Stimulated activated CD8-positive, alpha-beta memory T cell treated with anti-CD3 and anti-CD28 coated beads, Interleukin-2, amount 100 ng/mL, for 48 hours (primary cell): ENCODE data around the gene PRR9.
"Not testable (repeated sequence)": the region's sequence is repeated elsewhere in the genome, so short reads cannot be mapped to it uniquely, and the experiment has no call there.

Experiments
- DNase-seq, 2 donors: peaks; one replicate each; pipeline ENCODE4 v3.0.0-alpha.2; 2020; ENCODE audit warnings: low read depth in 2 of 2

PRR9 gene, protein sequence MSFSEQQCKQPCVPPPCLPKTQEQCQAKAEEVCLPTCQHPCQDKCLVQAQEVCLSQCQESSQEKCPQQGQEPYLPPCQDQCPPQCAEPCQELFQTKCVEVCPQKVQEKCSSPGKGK

DNA sequence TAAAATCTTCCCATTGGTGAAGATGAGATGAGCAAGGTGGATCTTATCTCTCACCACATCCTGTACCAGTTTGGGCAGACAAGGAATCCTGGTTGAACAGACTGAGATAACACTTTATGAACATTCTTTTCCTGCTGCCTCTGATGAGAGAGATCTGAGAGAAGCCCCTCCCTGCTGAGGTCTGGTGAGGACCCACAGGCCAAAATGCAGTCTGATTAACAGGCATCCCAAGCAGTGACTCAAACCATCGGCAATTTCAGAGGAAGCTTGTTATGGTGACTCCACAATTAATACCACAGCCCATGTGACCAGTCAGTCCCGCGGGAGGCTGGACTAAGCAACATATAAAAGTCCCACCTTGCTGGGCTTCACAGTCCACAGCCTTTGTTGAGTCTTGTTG lies at the start of gene PRR9:
Gene PRR9 (plus strand): TSS at position 373 of the 400 bp plus-strand sequence. CDS start 561 bp downstream, outside the sequence.
- DNase-seq: no peak

DNA sequence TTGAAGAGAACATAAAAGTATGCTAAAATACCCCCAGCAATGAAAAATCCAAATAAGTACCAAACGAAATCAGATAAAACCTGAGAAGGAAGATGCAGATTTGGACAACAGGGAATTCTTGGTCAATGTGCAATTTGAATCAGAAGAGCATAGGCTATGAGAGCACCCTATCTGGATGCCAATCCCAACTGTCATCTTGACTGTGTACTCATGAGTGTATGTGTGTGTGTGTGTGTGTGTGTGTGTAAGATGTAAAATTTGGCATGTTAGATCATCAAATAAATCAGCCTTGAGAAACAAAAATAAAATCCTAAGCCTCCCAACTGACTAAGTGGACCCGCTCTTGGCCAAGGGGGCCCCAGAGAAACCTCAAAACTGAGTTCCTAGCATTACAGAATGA lies 48.7 kb upstream of the PRR9 start:
- no peak for DNase-seq

DNA sequence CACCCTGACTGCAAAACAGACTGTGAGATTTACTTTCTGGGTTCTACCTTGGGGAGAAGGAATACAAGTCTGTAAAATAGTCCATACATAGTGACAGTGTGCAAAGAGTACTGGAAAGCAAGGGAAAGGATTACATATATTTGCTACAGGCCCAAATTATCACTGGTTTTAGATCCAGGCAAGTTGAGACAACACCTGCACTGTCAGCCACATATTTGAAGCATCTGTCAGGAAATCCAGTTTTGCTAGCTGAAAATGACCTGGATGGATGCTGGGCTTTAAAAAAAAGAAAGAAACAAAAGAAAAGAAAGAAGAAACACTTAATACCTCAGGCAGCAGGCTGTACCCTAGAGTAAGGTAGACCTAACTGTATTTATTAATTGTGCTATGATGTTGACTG lies 42.8 kb upstream of the PRR9 start:
- no peak for DNase-seq

DNA sequence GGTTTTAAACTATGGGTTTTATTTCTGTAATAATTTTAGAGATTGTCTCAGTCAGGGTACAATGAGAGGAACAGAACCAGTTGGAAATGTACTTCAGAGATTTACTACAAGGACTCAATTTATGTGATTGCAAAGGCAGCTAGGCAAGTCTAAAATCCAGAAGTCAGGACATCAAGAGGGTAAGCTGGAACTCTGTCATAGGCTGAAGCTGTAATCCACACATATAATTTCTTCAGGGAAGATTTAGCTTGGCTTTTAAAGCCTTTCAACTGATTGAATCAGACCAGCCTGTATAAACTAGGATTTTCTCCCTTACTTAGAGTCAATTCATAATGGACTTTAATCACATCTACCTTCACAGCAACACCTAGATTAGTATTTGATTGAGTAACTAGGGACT lies 38.5 kb upstream of the PRR9 start:
- DNase-seq: no peak

DNA sequence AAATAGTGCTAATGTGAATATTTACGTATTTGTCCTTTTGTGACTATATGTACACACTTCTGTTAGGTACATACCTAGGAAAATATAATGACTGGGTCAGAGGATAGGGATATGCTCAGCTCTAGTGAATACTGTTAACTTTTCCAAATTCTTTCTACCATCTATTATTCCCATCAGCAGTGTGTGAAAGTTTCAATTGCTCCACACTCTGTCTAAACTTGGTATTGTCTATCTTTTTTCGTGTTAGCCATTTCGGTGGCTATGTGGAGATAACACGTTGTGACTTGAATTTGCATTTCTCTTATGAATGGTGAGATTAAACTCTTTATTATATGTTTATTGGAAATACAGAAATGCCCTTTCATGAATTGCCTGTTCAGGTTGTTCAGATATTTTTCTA lies 36.8 kb upstream of the PRR9 start:
- no peak for DNase-seq

DNA sequence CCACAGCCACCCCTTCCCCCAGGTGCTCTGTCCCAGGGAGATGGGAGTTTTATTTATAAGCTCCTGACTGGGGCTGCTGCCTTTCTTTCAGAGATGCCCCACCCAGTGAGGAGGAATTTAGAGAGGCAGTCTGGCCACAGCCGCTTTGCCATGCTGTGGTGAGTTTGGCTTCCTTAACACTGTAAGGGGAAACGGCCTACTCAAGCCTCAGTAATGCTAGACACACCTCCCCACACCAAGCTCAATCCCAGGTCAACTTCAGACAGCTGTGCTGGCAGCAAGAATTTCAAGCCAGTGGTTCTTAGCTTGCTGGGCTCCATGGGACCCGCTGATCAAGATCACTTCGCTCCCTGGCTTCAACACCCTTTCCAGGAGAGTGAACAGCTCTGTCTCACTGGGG lies 29.1 kb upstream of the PRR9 start:
- DNase-seq: not testable (repeated sequence)

DNA sequence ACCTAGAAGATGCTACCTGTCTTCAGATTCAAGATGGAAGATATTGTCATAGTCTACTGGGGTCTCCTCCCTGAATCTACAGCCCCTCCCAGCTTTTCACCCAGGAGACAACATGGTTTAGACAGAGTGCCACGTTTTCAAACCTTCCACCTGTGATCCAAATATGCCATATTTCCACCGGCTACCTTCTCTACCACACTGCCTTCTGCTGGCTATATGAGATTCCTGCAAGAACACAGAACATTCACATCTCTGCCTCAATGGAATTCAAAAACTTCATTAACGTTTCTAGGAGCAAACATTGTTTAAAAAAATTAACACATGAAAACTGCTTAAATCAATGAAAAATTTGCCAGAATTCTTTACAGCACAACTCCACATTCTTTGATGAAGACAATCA lies 27.0 kb upstream of the PRR9 start:
- DNase-seq: no peak

DNA sequence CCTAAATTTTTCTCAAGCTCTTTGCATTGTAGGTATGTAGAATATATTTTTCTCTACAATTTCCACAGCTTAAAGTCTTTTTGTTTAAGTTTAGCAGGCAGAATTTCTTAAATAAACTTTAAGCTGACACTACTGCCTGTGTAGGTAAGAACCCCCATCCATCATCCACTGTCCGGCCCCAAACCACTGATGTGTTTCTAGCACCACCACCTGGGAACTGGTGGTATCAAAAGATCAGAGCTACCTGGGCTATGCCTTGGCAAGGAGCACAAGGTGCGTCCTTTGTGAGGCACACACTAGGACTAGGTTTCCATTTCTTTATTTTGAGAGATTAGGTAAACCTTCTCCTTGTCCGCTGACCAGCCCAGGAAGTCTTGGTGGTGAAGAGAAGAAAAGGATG lies 24.7 kb upstream of the PRR9 start:
- no peak for DNase-seq

DNA sequence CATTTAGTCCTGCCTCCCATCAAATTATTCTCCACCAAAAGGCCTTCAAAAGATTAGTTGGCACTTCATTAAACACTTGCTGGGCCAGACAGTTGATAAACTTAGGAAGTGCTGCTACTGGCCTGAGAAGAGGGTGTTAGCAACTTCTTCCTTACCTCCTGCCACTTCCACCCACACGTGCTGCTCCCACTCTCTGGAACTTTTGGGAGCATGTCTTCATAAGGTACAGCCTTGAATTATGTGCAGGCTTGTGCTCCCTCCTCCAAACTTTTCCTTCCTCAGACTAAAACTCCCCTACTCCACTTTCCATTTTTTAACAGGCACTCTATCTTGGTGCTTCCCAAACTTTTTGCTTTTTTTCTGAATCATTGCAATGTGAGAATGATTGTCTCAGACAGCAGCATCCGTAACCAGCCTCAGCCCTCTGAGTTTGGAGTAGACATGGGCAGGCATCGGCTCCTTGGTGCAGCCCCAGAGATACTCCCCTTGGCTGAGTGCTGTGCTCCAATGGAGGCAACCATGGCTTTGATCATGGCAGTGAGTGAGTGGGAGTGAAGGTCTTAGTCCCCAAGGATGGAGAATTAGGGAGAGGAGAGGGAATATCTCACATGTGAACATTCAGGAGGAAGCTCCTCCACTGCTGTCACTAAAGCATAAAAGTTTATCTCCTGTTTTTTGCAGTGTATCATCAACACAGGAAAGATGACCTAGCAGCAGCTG lies 22.9 kb upstream of the PRR9 start:
- no peak for DNase-seq

DNA sequence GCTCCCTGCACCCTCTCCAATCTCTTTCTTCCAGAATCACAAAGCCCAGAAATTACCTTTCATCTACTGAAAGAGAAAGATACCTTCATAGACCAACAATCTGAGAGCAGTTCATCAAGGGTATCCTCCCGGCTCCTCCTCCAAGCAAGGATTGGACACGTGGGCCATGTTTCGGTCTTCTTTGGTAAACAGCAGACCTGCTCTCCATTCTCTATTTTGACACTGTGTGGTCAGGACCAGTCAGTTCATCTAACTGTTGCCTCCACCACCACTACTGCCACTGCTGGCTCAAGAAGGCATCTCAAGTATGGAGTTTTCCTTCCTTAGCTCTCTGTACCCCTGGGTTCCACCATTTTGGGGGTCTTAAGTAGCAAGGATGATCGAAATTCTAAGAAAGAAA lies 22.2 kb upstream of the PRR9 start:
- DNase-seq: no peak

DNA sequence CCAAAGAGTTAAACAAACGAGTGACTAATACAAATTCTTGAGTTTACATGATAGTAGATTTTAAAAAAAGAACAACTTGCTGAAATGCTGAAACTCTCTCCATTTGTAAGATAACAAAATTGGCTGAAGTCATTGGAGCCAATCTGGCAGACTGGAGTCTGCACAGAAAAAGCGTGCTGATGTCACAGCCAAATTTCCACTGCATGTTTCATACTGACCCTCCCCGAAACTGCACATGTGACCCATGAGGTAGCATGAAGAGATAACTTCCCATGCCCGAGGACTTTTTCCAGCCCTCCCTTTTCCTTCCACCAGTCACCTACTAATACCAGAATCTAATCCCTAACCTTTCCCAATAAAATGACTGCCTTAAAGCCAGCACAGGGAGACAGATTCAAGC lies 15.4 kb upstream of the PRR9 start:
- DNase-seq: no peak

DNA sequence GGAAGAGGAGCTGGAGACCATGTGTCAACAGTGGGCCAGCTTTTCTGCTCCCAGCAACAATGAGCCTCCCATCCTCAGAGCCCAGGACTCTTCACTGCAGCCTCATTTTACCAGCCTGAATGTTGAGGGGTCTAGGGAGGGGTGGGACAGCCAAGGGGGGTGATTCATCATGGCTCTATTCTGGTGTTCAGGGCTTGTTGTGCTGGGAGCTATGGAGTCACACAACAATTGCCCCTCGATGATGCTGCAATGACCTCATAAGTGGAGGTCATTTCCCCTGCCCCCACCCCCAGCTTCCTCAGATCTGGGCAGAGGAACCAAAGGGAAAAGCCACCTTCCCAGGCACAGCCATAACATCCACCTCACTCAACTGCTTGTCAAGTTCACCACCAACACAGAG lies 14.3 kb upstream of the PRR9 start, which contains the start of gene LELP1:
Gene LELP1 (plus strand): TSS at position 301 of the 400 bp plus-strand sequence. CDS start 1,278 bp downstream, outside the sequence.
- no peak for DNase-seq

DNA sequence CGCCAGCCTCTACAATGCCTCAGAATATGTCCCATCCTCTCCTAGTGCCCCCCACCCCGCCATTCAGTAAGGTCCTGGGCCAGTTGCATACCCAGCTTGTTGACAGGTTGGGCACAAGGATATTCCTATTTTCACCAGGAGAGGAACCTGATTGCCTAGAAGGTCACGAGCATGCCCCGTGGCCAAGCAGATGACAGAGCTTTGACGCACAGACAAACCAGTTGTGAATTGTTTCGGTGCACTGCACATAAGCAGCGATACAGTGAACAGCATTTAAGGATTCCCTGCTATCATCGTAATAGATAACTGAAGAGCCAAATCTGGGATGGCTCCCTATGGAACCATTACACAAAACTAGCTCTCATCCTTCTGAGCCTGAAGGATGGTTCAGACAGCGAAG lies 10.8 kb upstream of the PRR9 start:
- no peak for DNase-seq

DNA sequence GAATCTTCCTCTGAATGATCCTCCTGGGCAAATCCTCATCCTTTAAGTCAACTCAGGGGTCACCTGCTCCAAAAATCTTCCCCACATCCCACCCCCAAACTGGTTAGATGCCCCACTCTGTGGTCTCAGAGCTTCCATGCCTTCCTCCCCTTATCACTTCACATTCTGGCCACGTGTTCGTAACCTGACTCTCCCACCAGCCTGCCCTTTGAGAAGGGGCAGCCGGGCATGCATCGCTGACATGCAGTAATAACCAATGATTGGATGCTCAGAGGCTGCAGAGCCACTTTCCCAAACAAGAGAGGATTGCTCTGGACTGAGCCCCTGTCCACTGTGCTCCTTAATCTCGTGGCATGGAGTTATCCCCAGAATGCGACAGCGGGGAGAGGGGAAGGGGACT lies 7.2 kb upstream of the PRR9 start:
- DNase-seq: no peak

DNA sequence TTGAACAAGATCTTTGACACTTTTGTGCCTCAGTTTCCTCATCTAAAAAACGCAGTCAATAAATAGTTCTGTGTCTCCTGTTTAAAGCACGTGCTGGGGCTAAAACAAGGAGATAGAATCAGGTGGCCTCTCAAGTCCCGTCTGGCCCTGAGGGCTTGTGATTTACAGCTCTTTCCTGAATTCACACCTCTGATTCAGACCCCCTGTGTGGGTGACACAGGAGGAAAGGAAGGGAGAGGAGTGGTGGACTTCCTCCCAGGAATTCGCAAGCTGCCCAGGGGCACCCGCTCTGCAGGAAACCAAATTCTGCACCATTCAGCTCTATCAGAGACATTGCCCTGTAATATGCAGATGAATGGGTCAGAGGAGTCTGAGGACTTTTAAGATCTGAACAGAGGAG lies 5.2 kb upstream of the PRR9 start:
- DNase-seq: no peak

DNA sequence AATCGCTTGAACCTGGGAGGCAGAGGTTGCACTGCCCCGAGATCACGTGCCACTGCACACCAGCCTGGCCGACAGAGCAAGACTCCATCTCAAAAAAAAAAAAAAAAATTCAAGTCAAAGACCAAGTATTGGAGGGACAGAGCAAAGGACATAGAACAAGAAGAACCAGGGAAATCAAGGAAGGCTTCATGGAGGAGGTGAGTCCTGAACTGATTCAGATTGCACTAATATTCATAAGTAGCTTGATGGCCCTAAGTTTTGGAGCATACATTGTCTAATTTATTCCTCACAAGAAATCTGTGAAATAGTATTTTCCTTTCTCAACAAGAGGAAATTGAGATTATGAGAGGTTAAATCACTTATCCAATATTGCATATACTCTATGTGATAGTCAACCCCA lies 3.9 kb upstream of the PRR9 start:
- no peak for DNase-seq

DNA sequence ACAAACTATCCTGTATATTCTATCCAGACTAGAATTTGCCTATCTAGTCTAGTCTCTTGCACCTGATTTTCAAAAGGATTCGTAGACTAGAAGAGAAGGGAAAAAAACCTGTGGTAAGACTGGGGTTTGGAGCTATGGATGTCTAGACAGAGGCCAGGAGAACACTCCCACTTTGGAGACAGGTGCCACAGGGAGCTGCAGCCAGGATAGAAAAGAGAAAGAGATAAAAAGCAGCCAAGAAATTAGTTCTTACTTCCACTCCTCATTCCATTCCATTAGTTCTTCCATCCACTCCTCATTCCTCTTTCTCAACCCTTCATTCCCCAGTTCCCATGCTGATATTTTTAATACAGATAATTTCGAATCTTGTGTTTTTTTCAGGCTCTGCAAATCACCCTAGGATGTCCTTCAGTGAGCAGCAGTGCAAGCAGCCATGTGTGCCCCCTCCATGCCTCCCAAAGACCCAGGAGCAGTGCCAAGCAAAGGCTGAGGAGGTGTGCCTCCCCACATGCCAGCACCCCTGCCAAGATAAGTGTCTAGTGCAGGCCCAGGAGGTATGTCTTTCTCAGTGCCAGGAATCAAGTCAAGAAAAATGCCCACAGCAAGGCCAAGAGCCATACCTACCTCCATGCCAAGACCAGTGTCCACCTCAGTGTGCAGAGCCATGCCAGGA lies 496 bp downstream of the PRR9 start:
- no peak for DNase-seq

DNA sequence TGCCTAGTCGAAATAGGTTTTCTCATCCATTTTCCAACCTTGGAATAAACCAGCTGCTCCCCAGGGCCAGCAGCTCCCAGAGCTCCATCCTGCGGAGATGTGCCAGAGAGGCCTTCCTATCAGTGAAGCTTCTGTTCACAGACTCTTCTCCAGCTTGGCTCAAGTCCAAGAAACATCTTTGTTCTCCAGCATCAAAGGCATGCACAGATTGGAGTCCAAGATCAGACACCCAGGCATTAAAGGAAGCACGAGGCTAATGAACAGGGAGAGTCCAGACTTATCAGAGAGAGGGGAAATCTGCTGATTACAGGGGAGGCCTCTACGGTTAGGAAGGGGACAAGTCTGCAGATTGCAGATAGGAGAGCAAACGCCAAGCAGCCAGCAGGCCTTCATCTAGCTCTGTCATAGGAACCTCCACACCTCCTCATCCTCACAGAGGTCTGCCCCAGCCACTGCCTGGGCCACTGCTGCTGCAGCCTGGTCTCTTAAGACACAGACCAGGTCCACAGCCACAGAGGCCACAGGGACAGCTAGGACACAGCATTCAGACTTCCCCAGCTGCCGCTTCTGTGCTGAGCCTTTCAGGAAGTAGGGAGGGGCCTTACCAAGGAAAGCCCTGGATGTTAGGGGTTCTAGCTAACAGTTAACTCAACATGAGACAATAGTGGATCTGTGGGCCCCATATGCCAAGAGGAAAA lies 3.4 kb downstream of the PRR9 start:
- DNase-seq: no peak

DNA sequence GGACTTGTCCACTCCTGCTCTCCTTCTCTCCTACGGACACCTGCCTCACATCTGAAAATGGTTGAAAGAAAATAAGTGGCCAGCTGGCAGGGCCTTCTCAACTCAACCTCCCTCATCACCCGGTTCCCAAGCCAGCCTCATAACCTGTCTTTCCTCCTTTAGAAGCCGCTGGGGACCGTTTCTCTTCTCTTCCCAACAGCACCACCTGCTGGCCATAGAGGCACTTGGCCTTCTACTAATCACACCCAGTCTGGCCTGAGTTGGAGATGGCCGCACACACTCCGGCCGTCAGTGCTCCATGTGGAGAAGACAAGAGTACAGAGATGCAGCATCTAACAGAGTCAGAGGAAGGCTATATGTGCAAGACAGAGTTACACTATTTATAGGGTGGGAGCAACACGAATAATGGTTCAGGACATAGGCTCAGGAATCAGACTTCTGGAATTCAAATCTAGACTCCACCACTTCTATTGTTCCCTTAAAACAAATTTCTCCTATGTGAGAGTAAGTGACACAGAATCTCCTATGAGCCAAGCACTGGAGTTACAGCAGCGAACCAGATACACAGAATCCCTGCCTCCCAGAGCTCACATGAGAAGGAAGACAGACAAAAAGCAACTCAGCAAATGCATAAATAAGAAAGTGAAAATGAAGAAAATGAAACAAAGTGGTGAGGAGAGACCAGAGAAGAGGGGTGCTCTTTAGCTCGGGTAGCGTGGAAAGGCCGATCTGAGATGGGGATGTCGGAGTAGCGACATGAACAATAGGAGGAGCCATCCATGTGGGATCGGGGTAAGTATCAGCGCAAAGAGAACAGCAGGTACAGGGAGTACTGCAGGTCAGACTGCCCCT lies 5.9 kb downstream of the PRR9 start:
- DNase-seq: peak; percentile 23 to 42

DNA sequence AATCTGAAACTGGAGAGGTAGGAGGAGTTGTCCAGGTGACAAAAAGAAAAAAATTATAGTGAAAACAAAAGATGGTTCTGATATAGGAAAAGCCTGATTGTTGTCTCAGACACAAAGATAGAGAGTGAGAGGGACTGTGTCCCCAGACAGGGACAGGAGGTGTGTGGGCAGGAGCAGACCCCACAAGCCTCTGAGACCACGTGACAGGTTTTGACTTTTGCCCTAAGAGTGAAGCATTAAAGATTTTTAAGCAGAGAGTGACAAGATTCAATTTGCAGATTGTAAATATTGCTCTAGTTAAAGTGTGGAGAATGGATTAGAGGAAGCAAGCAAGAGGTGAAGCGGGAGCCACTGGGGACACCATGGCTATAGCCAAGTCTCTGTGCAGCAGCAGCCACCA lies 10.4 kb downstream of the PRR9 start:
- no peak for DNase-seq

DNA sequence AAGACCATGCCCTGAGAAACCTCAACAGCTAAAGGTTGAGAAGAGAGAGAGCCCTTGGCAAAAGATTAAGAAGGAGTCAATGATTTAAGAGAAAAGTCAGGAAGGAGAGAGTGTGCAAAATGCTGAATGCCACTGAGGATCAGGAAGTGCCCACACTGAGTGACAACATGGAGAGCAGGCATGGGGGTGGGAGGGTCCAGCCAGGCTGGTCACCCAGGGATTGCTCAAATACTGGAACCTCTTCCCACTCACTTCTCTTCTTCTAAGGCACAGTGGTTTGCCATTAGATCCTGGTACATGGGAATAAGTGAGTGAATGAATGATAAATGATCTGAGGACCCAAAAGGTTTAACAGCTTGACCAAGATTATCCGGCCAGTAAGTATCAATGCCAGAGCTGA lies 11.1 kb downstream of the PRR9 start:
- DNase-seq: no peak
